Spleen (tissue), 11 donors: ENCODE measurements around the gene CASKIN2. TPM values are rescaled to one million over a fixed set of nuclear protein-coding genes. Genes with fewer than 3 reads are reported as not detected.
"Not testable (repeated sequence)": the region's sequence is repeated elsewhere in the genome, so short reads cannot be mapped to it uniquely, and the experiment has no call there.

Experiments used
- DNase-seq: peaks from one replicate; pipeline ENCODE4 v3.0.0-alpha.2; 2020
- H3K27ac ChIP-seq, 8 donors: fragments of 200-600 bp; sonication (generic) in 7 of 8; 1 replicate in 4 of 8; 2 replicates in 4 of 8; pipeline versions ENCODE4 v1.5.0 to v1.8.0; 2016 to 2021; ENCODE audit warnings: inconsistent platforms in 4 of 8, mild to moderate bottlenecking in 4 of 8, moderate library complexity in 1 of 8
- H3K27me3 ChIP-seq, 7 donors: fragments of 200-600 bp; sonication (generic) in 6 of 7; replicated peaks in 1 of 7; 1 replicate in 4 of 7; 2 replicates in 3 of 7; pipeline versions ENCODE4 v1.5.0 to v1.8.0; 2016 to 2021; ENCODE audit warnings: inconsistent platforms in 3 of 7, mild to moderate bottlenecking in 1 of 7
- H3K36me3 ChIP-seq, 6 donors: fragments of 200-600 bp; sonication (generic) in 5 of 6; 1 replicate in 4 of 6; 2 replicates in 2 of 6; pipeline versions ENCODE4 v1.5.0 to v1.8.0; 2016 to 2021; ENCODE audit warnings: inconsistent platforms in 2 of 6
- H3K4me1 ChIP-seq, 6 donors: fragments of 200-600 bp; sonication (generic) in 5 of 6; 1 replicate in 3 of 6; 2 replicates in 3 of 6; pipeline versions ENCODE4 v1.5.0 to v1.8.0; 2016 to 2021; ENCODE audit warnings: inconsistent platforms in 3 of 6
- H3K4me3 ChIP-seq, 8 donors: fragments of 200-600 bp; sonication (generic) in 7 of 8; 1 replicate in 4 of 8; 2 replicates in 4 of 8; pipeline versions ENCODE4 v1.5.0 to v1.8.0; 2016 to 2021; ENCODE audit warnings: inconsistent platforms in 4 of 8, mild to moderate bottlenecking in 4 of 8, moderate library complexity in 2 of 8
- H3K9me3 ChIP-seq, 8 donors: fragments of 200-600 bp; sonication (generic) in 7 of 8; 1 replicate in 4 of 8; 2 replicates in 4 of 8; pipeline versions ENCODE4 v1.5.0 to v1.8.0; 2016 to 2021; ENCODE audit warnings: inconsistent platforms in 4 of 8
- POLR2A ChIP-seq, 3 donors: fragments of 450-650 bp; IDR thresholded peaks; one replicate each; pipeline ENCODE4 v1.5.1; 2017; ENCODE audit warnings: antibody characterized with exemption in 3 of 3, mild to moderate bottlenecking in 1 of 3
- POLR2AphosphoS5 ChIP-seq, 3 donors: sonication (generic); formaldehyde crosslinking; IDR thresholded peaks; one replicate each; pipeline ENCODE4 v1.5.1; 2017; ENCODE audit warnings: antibody characterized with exemption in 3 of 3
- WGBS, 5 donors: extraction: QIAGEN DNeasy Blood & Tissue Kit in 3 of 5; methylation state at CpG; one replicate each; pipeline versions ENCODE4 v1.1.5 to v1.1.7; 2013 to 2018; 5-methylcytosine and 5-hydroxymethylcytosine counted together
- intact Hi-C: fragments of 100-400 bp; cut with DNase I; formaldehyde crosslinking; loops from one replicate; pipeline ENCODE4 v1.15.0; 2023; ENCODE audit warnings: low total_unique reads
- polyA plus RNA-seq, 3 donors: library from polyadenylated mRNA; stranded (reverse); fragments of 200-250 nt; gene quantifications; one replicate each; pipeline ENCODE4 v1.2.1, GENCODE V29; 2013
- total RNA-seq, 7 donors: library from RNA; depleted of rRNA in 3 of 7; stranded (reverse); fragments of >200 nt in 3 of 7; fragmentation: NEBNext Ultra II Directional in 4 of 7; extraction: Animal tissue kit (Norgen Biotek cat#: 25700) in 4 of 7; gene quantifications; one replicate each; pipeline versions ENCODE4 v1.1.0 to v1.2.1, GENCODE V29; 2016 to 2021
- TF ChIP-seq, protein P1 (sequence below), 11 experiments: fragments of 200-600 bp in 7 of 11; fragments of 450-650 bp in 4 of 11; sonication (generic) in 4 of 11; IDR thresholded peaks in 8 of 11; conservative IDR thresholded peaks in 3 of 11; 1 replicate in 7 of 11; 2 replicates in 4 of 11; pipeline versions ENCODE4 v1.4.0 to v1.8.0; 2016 to 2021; ENCODE audit warnings: antibody characterized with exemption in 11 of 11, inconsistent platforms in 4 of 11, mild to moderate bottlenecking in 1 of 11
- donor health status: healthy with polysubstance abuse.
- donor health status: DM: no; HTN: no; CAD: no; lungs with moderate emphysema.
- donor health status: DM: no; HTN: no; CAD: no.
- donor health status: Bipolar disorder and iron deficiency.
- donor health status: healthy.
- donor health status: DM: no; HTN: no; CAD: no.
- donor health status: DM: yes; HTN: yes; CAD: no.

CASKIN2 gene
- total and polyA plus RNA-seq, 10 donors: 4.7 to 135 (median 41.9) TPM

DNA sequence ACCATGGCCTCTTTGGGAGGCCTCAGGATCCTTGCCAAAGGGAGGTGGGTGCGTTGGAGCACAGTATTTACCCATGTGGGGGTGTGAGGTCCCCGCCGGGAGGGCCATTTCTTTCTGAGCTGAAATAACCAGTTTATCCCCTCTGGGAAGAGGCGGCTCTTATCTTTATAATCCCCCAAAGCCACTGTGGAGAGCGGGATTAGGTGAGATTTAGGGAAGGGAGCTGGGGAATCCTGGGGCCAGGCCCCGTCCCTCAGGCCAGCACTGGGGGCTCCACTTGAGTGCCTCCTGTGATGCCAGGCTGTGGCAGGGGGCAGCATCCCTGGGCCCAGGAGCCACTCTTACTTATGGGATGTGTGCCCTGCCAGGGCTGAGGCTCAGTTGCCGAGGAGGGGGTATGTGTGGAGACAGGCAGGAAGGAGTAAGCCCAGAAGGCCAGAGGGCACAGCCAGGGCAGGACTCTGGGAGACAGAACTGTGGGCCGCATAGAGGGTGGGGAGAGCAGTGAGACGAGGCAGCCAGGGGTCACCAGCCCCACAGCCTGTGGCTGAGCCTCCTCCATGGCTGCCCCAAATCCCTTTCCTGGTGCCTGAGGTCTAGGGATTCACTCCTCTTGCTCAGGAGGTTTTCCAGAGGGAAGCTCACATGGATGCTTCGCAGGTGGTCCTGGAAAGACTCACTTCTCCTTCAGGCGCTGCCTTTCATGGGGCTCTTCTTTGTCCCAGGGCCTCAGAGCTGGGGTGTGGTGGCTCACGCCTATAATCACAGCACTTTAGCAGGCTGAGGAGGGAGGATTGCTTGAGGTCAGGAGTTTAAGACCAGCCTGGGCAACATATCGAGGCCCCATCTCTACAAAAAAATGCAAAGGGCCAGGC lies 33.9 kb downstream of the CASKIN2 start:
- intact Hi-C loops: no loop called here
- WGBS, 5 donors: 78 to 86% (median 84%) methylated on average over 11 to 13 of the region's 13 CpGs
- Histone ChIP-seq H3K27me3 (no peaks in the 10 kb centered on the region), H3K4me3 (no peak overlapping the region), H3K36me3 (peaks cover 0 to 55% (median 0%) of the 10 kb centered on the region in 6 donors), H3K9me3 (no peaks in the 10 kb centered on the region), H3K4me1 (peaks cover 8 to 80% (median 35%) of the 10 kb centered on the region in 6 donors), H3K27ac (peak overlapping the region in 5 of 8 donors; percentile 17 to 48 (median 24))
- no peak for DNase-seq
- TF ChIP-seq POLR2A (IDR thresholded peaks at IDR 0.05): no peak
- TF ChIP-seq POLR2AphosphoS5 (IDR thresholded peaks at IDR 0.05): no peak
- TF ChIP-seq, protein P1, sequence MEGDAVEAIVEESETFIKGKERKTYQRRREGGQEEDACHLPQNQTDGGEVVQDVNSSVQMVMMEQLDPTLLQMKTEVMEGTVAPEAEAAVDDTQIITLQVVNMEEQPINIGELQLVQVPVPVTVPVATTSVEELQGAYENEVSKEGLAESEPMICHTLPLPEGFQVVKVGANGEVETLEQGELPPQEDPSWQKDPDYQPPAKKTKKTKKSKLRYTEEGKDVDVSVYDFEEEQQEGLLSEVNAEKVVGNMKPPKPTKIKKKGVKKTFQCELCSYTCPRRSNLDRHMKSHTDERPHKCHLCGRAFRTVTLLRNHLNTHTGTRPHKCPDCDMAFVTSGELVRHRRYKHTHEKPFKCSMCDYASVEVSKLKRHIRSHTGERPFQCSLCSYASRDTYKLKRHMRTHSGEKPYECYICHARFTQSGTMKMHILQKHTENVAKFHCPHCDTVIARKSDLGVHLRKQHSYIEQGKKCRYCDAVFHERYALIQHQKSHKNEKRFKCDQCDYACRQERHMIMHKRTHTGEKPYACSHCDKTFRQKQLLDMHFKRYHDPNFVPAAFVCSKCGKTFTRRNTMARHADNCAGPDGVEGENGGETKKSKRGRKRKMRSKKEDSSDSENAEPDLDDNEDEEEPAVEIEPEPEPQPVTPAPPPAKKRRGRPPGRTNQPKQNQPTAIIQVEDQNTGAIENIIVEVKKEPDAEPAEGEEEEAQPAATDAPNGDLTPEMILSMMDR (IDR thresholded peaks at IDR 0.05 in 8 of 11, conservative IDR thresholded peaks at IDR 0.05 in 3 of 11): no peak

DNA sequence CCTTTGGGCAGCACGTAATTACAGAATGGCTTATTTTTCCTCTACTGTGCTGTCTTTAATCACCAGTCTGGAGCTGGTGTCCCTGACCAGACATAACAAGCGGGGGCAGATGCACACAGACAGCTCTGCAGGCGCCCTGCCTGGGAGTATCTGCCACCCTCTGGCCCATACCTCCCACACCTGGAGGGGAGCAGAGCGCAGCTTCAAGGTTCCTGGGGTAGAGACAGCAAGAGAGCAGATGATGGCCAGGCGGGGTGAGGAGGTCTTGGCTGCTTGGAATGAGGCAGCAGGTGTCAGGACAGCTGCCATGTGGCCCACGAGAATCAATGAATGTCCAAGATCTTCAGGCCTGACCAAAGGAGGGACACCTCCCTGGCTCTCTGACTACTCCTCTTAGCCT lies 35.1 kb downstream of the CASKIN2 start:
- DNase-seq: no peak
- no peak overlapping the region for H3K4me3 ChIP-seq
- H3K9me3 ChIP-seq: no peaks in the 10 kb centered on the region
- peaks cover 10 to 80% (median 36%) of the 10 kb centered on the region in 6 donors for H3K4me1 ChIP-seq
- H3K27me3 ChIP-seq: no peaks in the 10 kb centered on the region
- H3K36me3 ChIP-seq: peaks cover 0 to 55% (median under 1%) of the 10 kb centered on the region in 6 donors
- TF ChIP-seq POLR2A (IDR thresholded peaks at IDR 0.05) (no peak), POLR2AphosphoS5 (IDR thresholded peaks at IDR 0.05) (no peak)
- TF ChIP-seq, protein P1 (IDR thresholded peaks at IDR 0.05 in 8 of 11, conservative IDR thresholded peaks at IDR 0.05 in 3 of 11): no peak
- intact Hi-C loops: no loop called here
- H3K27ac ChIP-seq: peak overlapping the region in 2 of 8 donors; percentile 24 to 48
- 92 to 98% (median 94%) methylated on average over 6 of the region's 6 CpGs for WGBS, 5 donors

GRCh38 chr17:75478508-75478907 lies 36.8 kb downstream of the CASKIN2 start:
- Histone ChIP-seq H3K4me1 (peaks cover 10 to 79% (median 35%) of the 10 kb centered on the region in 6 donors), H3K27me3 (no peaks in the 10 kb centered on the region), H3K36me3 (peaks cover 0 to 72% (median 4%) of the 10 kb centered on the region in 6 donors), H3K27ac (peak overlapping the region in 3 of 8 donors; percentile 18 to 41 (median 37)), H3K4me3 (no peak overlapping the region), H3K9me3 (no peaks in the 10 kb centered on the region)
- 76 to 88% (median 86%) methylated on average over 7 of the region's 7 CpGs for WGBS, 5 donors
- intact Hi-C loops: no loop called here
- no peak for TF ChIP-seq POLR2A (IDR thresholded peaks at IDR 0.05)
- TF ChIP-seq, protein P1 (IDR thresholded peaks at IDR 0.05 in 8 of 11, conservative IDR thresholded peaks at IDR 0.05 in 3 of 11): no peak
- no peak for TF ChIP-seq POLR2AphosphoS5 (IDR thresholded peaks at IDR 0.05)
- no peak for DNase-seq

- intact Hi-C loops, H3K27me3 ChIP-seq, DNase-seq, H3K4me3 ChIP-seq, H3K9me3 ChIP-seq: not testable (repeated sequence)
- Histone ChIP-seq H3K36me3 (peaks cover 0 to 77% (median 13%) of the 10 kb centered on the region in 6 donors), H3K4me1 (peaks cover 10 to 72% (median 33%) of the 10 kb centered on the region in 6 donors), H3K27ac (peak overlapping the region in 5 of 8 donors; percentile 41 to 79 (median 67))
- WGBS, 5 donors: 76 to 87% (median 85%) methylated on average over 11 of the region's 11 CpGs
Measured at GRCh38 chr17:75477490-75477862, 37.9 kb downstream of the CASKIN2 start.
